HG03060 (cell line): ENCODE data around the gene RNF213.

Source experiments
- ATAC-seq: cut with Tn5 transposase; IDR thresholded peaks from one replicate; pipeline ENCODE4 v1.9.1; 2021; ENCODE audit warnings: low read depth, moderate number of reproducible peaks; ENCODE audit not compliant: unreplicated experiment

Gene RNF213

DNA sequence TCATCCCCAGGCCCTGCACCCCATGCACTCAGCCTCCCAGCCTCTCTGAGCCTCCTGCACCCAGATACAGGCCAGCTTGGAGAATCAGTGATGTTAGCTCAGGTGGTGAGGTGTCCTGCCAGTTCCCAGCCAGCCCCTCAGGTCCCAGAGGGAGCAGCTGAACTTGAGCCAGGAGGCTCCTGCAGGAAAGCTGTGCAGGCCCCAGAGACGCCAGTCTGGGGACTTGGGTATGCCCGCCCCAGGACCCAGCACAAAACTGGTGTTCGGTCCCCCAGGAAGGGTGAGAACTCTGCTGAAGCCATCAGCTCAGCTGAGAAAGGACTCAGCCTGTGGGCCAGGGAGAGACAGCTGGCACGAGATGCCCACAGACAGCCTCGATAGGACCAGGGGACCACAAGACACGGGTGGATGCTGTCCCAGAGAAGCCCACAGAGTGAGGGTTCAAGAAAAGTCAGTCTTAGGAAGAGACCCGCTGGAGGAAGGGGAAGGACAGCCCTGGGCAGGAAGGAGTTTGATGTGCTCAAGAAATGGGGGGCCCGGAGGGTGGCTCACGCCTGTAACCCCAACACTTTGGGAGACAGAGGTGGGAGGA is 165.3 kb downstream of the RNF213 start:
- ATAC-seq = no peak

DNA sequence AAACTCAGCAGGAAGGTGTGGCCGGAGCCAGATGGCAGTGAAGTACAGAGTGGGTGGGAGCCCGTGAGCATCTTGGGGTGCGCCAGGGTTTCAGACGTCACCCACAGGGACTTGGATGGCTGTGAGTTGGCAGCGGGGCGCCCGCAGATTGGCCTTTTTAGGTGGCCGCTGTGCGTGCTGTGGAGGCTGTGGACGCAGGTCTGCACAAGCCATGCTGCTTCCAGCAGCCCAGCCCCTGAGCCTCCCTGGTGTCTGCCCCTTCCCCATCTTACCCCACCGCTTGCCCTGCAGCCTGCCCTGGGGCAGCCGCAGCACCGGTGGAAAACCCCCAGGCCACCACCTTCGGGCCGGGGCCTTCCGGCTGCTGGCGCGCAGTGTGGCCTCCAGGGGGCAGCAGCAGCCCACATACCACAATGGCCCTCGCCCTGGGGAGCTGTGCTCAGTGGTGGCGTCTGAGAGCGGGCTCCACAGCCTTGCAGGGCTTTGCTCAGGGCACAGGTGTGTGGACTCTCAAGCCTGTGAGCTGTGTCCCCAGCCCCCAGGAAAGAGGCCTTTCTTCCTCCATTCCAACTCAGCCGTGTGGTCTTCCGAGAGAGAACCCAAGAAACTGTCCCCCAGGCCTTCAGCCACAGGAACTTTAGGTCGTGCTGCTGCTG is 166.1 kb downstream of the RNF213 start:
- no peak for ATAC-seq

DNA sequence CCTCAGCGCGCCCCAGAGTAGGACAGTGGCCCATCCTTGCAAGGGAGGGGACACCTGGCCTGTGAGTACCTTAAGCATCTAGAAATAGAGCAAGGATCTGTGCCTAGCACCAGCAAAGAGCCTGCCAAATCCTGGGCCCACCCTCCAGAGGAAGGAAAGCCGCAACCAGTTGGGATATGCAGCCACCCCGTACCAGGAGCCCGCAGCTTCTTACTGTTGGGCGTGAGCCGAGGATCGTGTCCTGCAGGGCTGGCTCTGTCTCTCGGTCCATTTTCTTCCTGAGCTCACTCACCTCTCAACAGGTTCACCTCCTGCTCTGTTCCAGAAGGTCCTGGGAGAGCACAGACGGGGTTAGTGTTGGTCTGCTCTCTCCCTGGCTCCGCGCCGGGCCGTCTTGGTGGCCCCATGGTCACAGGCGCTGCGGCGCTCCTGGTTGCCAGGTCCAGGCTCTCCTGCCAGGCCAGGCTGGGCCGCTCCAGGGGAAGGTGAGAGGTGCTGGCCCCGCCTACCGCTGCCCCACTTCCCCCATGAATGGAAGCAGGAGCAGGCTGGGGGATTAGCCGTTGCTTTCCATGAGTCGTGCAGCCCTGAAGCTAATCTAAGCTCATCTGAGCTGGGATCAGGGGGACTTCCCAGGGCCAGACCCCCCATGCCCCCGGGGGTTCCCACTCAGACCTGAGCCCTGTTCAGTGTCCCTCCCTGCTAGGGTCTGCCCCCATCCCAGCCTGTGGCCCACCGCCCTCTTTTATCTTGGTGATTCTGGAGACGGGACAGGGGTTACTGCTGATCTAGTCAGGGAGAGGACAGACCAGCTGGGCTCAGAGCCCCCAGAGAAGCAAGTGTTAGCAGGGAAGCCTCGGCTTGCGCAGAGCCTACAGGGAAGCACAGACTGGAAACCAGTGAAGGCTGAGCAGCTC is 167.0 kb downstream of the RNF213 start:
- ATAC-seq = no peak

DNA sequence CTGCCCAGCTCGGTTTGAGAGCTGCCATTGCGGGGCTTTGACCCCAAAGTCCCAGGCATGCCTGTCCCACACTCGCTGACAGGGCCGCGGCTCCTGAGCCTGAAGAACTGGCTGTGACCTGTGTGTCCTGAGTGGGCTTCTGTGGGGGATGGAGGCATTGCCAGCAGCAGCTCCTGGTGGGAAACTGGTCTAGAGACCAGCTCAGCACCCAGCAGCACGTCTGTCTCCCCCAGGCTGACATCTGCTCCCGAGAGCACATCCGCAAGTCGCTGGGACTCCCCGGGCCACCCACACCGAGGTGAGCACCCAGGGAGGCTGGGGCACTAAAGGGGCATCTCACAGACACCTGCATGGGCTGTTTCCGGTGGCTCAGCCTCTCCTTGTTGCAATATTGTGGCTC is 167.7 kb downstream of the RNF213 start:
- no peak for ATAC-seq

DNA sequence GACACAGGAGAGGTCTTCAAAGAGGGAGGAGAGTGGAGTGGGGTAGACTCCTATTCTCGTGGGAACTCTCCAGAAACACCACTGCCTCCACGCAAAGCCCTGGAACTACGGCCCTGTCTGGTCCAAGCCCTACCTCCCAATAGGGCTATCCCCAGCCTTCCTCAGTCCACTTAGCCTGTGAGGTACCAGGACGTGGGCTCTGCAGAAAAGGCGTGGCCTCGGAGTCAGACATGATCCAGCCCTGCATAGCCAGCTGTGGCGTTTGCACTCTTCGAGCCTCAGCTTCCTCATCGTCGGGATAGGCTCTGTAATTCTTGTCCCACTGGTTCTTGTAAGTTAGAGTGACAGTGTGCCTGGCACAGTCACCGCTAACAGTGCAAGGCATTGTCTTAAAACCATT is 168.1 kb downstream of the RNF213 start:
- no peak for ATAC-seq

DNA sequence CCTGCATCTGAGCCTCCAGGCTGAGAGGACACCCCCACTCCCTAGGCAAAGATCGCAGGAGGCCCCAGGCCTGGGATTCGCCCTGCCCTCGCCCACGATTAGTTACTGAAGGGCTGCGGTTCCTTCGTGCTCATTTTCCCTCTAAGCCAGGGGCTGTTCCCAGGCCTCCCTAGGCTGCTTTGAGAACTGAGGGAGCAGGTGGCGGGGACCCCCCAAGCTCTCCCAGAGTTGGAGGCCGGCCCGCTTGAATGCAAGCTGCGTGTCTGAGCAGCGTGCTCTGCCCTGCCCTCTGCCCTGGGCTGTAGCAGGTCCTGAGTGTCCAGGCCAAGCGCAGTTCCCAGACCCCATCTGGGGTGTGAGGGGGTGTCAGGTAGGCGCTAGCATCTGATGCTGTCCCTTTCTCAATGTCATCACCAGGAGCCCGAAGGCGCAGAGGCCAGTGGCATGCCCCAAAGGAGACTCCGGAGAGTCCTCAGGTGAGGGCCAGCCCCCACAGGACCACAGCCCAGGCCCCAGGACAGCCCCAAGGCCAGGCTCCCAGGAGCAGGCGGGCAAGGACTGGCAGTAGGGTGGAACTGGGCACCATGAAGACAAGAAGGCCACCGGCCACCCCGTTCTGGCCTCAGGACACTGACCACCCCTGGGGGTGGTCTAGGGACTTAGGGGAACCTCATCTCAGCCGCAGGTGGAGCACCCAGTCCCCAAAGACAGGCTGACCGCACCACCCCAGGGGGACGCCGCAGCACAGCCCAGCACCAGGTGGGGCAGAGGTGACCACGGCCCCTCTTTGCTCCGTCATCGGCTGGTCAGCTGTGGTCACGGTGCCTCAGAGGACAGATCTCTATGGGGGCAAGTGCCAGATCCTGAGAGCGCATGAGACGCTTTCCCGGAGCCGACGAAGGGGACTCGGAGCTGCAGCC is 169.0 kb downstream of the RNF213 start:
- ATAC-seq = no peak

DNA sequence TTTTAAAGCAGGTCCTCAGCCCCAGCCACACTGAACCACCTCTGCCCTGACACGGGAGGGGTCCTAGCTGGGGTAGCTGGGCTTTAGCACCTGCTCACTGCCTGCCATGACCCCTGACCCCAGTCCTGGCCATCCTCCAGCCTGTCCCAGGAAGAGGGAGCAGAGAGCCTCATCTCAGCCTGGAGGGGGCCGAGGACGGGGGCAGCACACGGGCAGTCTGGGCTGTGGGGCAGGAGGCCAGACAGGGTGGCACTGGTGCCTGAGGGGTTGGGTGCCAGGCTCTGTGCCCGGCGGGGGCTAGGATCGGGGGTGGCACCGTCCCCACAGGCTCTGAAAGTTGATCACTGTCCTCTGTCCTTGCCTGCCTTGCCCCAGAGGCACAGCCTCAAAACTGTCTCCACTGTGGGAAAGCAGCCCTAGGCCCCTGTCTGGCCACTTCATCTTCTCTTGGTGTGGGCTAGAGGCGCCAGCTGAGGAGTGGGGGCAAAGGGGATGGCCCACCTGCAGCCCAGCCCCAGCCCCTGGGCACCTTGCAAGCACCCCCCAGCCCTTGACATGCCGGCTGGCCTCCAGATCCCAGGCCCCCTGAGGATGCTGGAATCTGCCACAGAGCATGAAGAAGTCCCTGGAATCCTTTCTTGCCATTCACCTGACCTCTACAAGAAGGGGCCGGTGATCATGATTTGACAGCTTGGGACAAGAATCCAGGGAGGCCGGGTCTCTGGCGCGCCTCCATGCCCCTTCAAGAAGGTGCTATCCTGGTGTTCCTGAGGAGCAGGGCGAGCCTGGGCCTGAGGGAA is 170.0 kb downstream of the RNF213 start:
- no peak for ATAC-seq

DNA sequence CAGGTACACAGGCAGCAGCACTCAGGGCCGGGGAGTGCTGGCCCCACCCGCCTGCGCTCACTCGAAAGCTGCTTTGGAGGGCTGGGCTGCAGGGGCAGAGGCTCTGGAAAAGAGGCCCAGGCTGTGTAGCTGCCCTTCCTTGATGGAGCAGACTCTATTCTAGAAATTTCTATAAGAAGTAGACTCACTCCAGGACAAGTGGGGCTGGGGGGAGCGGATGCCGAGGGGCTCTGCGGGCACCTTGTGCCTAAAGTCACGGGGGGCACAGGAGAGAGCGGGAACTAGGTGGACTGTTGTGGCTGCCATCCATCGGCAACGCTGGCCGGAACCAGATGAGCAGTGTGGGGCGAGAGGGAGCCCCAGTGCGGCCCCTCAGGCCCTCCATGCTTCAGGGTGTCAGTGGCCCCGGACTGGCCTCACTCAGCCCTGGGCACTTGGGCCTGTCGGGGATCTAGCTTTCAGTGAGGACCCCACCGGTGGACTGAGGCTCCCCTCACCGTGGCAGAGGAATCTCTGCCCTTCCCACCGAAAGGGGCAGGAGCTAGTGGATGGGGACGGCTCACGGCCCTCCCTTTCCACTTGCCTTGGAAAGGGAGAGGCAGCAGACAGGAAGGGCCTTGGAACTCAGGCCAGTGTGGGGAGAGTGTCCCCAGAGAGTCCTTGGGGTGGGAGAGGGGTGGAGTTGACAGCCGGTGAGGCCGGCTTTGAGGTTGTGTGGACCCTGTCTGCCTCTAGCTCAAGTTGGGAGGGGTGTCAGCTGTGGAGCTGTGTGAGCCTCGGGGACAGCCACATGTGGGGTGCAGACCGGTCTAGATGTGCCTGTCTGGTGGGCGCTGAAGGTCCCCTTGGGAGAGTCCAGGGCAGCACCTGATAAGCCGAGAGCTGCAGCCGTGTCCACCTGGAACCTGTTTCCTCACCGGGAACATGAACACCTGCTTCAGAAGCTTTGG is 170.9 kb downstream of the RNF213 start:
- no peak for ATAC-seq

DNA sequence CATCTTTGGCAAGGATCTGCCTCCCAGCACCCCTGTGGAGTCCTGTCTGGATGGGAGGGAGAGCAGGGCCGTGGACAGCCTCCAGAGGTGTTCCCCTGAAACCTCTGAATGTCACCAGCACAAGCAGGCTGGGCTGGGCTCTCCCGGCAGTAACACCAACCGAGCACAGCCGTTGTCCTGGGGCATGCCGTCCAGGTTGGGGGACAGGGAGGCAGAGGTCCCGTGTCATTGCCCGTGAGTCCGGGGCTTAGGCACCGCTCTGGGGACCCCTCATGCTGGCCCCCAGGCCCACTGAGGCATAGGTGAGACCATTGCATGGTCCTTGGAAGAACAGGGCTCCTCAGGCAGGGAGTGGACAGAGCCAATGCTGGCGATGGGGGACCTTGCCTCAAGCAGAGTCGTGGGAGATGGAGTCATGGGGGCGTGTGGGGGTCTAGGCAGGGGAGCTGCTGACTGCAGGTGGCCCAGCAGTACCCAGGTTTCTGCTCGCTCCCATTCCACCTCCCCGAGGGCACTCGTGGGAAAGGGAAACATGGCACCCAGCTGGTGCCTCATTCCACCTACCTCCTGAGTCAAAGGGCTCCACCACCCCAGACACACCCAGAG is 171.8 kb downstream of the RNF213 start:
- no peak for ATAC-seq

DNA sequence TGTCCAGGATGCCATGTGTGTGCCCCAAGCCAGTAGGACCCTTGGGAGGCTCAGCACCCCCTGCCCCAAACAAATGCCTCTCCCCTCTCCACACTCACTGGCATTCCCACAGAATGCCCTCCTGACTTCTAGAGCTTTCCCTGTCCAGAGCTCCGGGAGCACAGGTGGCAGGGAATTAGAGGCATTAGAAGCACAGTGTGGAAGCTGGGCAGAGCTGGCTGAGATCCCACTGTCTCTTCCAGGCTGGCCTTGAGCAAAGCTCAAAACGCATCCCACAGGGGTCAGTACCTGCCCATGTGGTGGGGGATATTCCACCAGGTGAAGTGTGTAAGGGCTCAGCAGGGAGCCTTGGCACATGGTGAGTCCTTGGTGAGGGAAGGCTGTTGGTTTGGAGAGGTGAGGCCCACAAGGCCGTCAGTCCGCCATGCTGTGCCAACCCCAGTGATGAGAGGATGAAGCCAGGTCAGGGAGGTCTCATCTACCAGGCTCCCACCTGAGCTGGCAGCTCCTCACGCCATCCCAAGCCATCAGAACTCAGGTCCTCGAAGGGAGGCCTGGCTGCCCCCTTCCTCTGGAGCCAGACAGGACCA is 172.4 kb downstream of the RNF213 start:
- no peak for ATAC-seq

DNA sequence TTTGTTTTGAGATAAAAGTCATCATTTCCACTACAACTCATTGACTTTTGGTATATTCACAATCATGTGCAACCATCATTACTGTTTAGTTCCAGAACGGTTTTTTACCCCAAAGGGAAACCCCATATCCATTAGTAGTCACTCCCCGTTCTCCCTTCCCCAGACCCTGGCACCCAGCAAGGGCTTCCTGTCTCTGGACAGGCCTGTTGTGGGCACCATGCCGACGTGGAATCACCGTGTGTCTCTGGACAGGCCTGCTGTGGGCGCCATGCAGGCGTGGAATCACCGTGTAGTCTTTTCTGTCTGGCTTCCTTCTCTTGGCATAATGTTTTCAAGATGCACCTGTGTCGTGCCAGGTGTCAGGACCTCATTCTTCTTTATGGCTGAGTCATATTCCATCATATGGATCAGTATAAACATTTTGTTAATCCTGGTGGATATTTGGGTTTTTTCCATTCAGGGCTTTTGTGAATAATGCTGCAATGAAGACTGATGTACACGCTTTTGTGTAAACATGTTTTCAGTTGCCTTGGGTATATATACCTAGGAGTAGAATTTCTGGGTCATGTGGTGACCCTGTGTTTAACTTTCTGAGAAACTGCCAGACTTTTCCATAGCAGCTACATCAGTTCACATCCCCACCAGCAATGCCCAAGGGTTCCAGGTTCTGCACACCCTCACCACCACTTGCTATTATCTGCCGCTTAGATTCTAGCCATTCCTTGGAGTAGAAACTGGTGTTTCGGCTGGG is 173.4 kb downstream of the RNF213 start:
- ATAC-seq = no peak

DNA sequence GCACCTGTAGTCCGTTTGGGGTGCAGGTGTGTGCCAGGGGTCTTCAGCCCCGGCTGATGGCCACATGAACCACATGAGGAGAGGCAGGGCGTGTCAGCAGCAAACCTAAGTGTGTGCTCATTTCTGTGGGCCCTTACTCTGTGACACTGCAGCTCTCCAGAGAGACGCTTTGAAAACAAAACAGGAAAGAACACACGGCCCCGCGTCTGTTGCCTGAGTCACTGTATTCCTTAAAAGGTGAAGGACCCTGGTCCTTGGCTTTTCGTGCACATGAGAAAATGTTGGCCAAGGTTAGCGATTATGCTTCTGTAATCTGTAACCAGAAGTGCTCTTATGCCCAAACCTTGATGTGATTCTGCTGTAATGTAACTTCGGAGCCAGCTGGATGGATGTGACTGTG is 176.9 kb downstream of the RNF213 start:
- no peak for ATAC-seq

DNA sequence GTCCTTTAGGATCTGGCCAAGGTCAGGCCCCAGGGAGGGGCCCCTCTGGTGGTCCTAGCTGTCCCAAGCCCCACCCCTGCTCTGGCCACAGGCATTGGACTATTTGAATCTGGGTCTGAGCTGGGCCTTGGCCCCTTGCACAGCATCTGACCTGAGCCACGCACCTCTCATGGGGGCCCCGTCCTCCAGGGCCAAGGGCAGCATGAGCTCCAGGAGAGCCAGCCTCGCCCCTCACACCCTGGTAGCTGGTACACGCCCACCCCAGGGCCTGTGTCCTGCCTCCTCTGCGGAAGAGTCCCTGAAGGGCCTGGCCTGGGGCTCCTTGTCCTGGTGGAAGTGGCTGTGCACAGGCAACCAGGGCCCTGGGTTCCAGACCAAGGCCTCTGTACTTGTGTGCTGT is 178.2 kb downstream of the RNF213 start:
- no peak for ATAC-seq

DNA sequence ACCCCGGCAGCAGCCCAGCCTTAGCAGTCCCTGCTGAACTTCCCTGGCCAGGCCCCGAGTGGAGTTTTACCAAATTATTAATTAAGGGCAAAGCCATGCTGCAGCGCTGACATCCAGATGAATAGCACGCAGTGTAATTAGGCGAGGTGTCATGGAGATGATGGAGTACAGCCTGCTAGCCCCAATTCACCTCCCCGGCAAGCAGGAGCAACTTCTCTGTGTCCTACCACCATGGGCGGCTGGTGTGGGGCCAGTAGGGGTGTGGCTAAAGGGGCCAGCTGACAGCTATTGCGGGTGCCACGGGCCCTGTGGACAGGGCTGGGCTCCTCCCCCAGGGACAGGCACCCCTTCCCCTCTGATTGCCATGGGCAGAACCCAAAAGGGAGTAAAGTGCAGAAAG is 178.8 kb downstream of the RNF213 start:
- ATAC-seq = no peak

DNA sequence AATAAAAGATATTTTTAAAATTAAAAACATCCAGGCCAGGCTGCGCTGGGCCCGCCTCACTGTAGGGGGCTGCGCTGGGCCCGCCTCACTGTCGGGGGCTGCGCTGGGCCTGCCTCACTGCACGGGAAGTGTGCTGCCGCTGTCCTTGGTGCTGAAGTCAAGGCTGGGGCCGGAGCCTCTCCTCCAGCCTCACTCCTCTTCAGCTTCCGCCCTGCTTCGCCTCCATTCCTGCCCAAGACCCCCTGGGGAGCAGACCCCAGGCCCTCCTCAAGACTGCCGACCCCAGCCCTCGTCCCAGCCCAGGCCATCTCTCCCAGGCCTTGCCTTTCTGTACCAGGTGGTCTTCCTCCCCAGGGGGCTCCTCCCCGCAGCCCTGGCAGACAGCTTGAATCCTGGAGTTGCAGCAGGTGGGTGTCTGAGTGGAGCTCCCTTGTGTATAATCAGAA is 180.5 kb downstream of the RNF213 start:
- ATAC-seq = no peak

DNA sequence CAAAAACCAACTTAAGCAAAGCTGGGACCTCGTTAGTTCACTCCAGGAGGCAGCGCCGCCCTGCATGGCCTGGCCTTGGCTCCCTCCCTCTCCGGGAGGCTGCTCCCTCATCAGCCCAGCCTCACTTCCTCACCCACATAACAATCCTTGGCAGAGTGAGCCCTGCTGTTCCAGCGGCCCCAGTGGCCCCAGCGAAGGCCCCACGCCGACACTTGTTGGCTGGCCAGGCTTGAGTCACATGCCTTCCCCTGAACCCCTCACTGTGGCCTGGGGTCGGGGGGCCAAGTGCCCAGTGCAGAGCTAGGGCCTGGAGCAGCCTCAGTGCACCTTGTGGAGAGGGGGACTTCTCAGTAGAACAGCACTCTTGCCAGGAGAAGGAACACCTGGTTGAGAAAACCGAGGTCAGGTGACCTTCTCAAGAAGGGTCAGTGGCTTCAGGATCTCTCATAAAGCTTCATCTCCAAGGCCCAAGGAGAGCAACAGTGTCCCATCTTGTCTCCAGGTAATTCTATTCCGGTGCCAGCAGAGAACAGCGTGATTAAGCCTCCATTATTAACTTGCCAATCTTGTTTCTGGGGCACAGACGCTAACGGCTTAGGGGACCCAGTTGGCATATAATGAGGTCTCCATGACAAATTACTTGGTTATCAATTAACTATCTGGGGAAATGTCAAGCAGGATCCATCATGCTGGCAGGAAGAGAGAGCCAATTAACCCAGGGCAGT is 181.1 kb downstream of the RNF213 start:
- ATAC-seq = no peak

DNA sequence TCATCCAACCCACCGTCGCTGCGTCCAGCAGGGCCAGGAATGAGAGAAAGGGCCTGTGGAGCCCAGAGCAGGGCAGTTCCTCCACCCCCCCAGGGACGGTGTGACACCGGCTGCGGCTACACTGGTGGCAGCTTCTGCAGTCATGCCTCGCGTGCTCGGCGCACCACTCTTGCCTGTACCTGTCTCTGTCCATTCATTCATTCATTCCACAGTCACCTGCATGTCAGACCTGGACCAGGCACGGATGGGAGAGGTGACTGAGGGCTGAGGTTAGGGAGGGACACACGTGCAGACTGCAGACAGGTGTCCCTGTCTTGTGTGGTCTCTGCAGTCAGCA is 181.6 kb downstream of the RNF213 start:
- no peak for ATAC-seq
